Liver (tissue), 3 donors: Measurements from ENCODE around the gene LUC7L3.

Experiments
- EGR1 ChIP-seq, 2 donors: IDR thresholded peaks; 2 replicates each; pipeline ENCODE4 v1.6.1; 2016 to 2018; ENCODE audit warnings: antibody characterized with exemption in 2 of 2, low read depth in 2 of 2
- GABPA ChIP-seq, 2 donors: IDR thresholded peaks in 1 of 2; conservative IDR thresholded peaks in 1 of 2; 2 replicates each; pipeline ENCODE4 v1.6.1; 2016; ENCODE audit warnings: antibody characterized with exemption in 2 of 2, mild to moderate bottlenecking in 1 of 2, moderate library complexity in 1 of 2
- HNF4A ChIP-seq, 2 donors: conservative IDR thresholded peaks; 2 replicates each; pipeline ENCODE4 v1.6.1; 2016; ENCODE audit warnings: antibody characterized with exemption in 2 of 2, mild to moderate bottlenecking in 2 of 2
- JUND ChIP-seq, 2 donors: IDR thresholded peaks; 2 replicates each; pipeline ENCODE4 v1.6.1; 2016; ENCODE audit warnings: antibody characterized with exemption in 2 of 2
- RAD21 ChIP-seq, 2 donors: IDR thresholded peaks; 2 replicates each; pipeline ENCODE4 v1.6.1; 2016; ENCODE audit warnings: antibody characterized with exemption in 2 of 2, mild to moderate bottlenecking in 2 of 2
- TAF1 ChIP-seq: conservative IDR thresholded peaks from 2 replicates; pipeline ENCODE4 v1.6.1; 2016; ENCODE audit warnings: antibody characterized with exemption, mild to moderate bottlenecking
- YY1 ChIP-seq: IDR thresholded peaks from 2 replicates; pipeline ENCODE4 v1.6.1; 2016; ENCODE audit warnings: antibody characterized with exemption, mild to moderate bottlenecking
- TF ChIP-seq, protein P1 (sequence below): fragments of 150-350 bp; IDR thresholded peaks from 2 replicates; pipeline ENCODE4 v1.5.1; 2017; ENCODE audit warnings: improper control_type of control experiment, low read depth, low read length; ENCODE audit not compliant: missing input control
- TF ChIP-seq, protein P2 (sequence below): IDR thresholded peaks from 2 replicates; pipeline ENCODE4 v1.6.1; 2016; ENCODE audit warnings: antibody characterized with exemption
- TF ChIP-seq, protein P3 (sequence below): IDR thresholded peaks from 2 replicates; pipeline ENCODE4 v1.6.1; 2016; ENCODE audit warnings: antibody characterized with exemption, mild to moderate bottlenecking
- donor health status: healthy.
- donor health status: healthy.

DNA sequence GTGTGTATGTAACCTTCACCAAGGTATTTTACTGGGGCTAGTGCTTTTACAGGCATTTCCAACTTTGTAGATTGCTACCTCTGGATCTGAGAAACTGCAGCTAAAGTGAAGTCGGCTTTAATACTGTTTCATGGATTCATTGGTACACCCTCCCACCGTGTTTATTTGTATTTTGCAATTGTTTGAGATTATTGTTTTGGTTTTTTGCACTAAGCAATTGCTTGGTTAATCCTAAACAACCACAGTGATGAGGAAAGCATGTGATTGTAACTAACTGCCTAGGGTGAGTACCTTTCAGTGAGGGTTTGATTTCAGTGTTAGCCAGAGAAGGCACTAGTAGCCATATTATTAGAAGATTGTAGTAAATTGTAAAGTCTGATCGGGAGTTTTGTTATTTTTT, 3.3 kb downstream of the LUC7L3 start:
- TF ChIP-seq GABPA (IDR thresholded peaks at IDR 0.05 in 1 of 2, conservative IDR thresholded peaks at IDR 0.05 in 1 of 2): no peak
- TF ChIP-seq, protein P1, sequence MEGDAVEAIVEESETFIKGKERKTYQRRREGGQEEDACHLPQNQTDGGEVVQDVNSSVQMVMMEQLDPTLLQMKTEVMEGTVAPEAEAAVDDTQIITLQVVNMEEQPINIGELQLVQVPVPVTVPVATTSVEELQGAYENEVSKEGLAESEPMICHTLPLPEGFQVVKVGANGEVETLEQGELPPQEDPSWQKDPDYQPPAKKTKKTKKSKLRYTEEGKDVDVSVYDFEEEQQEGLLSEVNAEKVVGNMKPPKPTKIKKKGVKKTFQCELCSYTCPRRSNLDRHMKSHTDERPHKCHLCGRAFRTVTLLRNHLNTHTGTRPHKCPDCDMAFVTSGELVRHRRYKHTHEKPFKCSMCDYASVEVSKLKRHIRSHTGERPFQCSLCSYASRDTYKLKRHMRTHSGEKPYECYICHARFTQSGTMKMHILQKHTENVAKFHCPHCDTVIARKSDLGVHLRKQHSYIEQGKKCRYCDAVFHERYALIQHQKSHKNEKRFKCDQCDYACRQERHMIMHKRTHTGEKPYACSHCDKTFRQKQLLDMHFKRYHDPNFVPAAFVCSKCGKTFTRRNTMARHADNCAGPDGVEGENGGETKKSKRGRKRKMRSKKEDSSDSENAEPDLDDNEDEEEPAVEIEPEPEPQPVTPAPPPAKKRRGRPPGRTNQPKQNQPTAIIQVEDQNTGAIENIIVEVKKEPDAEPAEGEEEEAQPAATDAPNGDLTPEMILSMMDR: no peak
- TF ChIP-seq YY1: no peak
- TF ChIP-seq HNF4A (conservative IDR thresholded peaks at IDR 0.05): no peak
- TF ChIP-seq RAD21 (IDR thresholded peaks at IDR 0.05): no peak
- no peak for TF ChIP-seq EGR1 (IDR thresholded peaks at IDR 0.05; ENCODE audit: low read depth in 2 of 2)
- TF ChIP-seq, protein P2, sequence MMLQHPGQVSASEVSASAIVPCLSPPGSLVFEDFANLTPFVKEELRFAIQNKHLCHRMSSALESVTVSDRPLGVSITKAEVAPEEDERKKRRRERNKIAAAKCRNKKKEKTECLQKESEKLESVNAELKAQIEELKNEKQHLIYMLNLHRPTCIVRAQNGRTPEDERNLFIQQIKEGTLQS: no peak
- no peak for TF ChIP-seq TAF1
- TF ChIP-seq JUND (IDR thresholded peaks at IDR 0.05): no peak
- TF ChIP-seq, protein P3, sequence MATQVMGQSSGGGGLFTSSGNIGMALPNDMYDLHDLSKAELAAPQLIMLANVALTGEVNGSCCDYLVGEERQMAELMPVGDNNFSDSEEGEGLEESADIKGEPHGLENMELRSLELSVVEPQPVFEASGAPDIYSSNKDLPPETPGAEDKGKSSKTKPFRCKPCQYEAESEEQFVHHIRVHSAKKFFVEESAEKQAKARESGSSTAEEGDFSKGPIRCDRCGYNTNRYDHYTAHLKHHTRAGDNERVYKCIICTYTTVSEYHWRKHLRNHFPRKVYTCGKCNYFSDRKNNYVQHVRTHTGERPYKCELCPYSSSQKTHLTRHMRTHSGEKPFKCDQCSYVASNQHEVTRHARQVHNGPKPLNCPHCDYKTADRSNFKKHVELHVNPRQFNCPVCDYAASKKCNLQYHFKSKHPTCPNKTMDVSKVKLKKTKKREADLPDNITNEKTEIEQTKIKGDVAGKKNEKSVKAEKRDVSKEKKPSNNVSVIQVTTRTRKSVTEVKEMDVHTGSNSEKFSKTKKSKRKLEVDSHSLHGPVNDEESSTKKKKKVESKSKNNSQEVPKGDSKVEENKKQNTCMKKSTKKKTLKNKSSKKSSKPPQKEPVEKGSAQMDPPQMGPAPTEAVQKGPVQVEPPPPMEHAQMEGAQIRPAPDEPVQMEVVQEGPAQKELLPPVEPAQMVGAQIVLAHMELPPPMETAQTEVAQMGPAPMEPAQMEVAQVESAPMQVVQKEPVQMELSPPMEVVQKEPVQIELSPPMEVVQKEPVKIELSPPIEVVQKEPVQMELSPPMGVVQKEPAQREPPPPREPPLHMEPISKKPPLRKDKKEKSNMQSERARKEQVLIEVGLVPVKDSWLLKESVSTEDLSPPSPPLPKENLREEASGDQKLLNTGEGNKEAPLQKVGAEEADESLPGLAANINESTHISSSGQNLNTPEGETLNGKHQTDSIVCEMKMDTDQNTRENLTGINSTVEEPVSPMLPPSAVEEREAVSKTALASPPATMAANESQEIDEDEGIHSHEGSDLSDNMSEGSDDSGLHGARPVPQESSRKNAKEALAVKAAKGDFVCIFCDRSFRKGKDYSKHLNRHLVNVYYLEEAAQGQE: no peak
